Stimulated activated CD8-positive, alpha-beta memory T cell treated with anti-CD3 and anti-CD28 coated beads, Interleukin-4, amount 100 ng/mL, for 4 hours (primary cell): ENCODE data around the gene PSMC1.
"Not testable (repeated sequence)": the region's sequence is repeated elsewhere in the genome, so short reads cannot be mapped to it uniquely, and the experiment has no call there.

Experiments used
- DNase-seq, 2 donors: peaks; one replicate each; pipeline ENCODE4 v3.0.0-alpha.2; 2020; ENCODE audit warnings: low read depth in 2 of 2, low spot score in 1 of 2

The PSMC1 gene

DNA sequence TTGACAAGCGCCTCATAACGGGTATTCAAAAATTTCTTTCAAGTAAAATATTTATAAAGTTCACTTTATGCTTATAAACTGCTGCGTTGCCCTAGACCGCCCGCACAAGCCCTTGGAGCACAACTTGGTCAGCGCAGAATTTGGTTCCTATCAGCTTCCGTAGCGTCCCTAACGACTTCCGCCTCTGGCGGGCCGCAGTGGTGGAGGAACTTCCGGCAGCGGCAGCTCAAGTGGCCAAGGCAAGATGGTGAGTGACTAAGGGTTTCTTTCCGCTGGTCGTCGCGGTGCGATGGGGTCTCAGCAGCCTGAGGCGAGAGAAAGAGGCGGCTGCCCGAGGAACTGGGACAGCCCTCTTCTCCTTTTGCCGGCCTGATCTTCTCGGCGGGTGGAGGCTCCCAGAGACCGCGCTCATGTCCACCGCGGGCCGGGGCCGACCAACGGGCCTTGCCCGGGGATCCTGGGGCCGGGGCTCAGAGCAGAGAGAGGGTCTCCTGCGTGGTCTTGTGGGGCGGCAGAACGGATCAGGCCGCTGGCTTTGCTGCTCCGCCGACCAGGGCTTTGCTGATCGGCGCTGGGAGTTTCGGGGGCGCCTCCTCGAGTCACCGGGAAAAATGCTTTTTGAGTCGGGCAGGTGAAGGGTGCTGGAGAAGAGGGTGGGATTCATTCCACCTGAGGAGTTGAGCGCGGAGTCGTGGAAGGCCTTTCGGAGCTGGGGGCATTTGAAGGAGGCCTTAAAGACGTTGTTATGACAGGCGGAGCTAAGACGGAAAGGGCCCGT lies at the start of gene PSMC1:
Gene PSMC1 (plus strand): TSS at position 200 of the 778 bp plus-strand sequence. CDS start 45 bp downstream, at position 245.
- DNase-seq: peak; percentile 68 to 77

GRCh38 chr14:90213099-90213748 lies 43.1 kb upstream of the PSMC1 start:
- DNase-seq: no peak

DNA sequence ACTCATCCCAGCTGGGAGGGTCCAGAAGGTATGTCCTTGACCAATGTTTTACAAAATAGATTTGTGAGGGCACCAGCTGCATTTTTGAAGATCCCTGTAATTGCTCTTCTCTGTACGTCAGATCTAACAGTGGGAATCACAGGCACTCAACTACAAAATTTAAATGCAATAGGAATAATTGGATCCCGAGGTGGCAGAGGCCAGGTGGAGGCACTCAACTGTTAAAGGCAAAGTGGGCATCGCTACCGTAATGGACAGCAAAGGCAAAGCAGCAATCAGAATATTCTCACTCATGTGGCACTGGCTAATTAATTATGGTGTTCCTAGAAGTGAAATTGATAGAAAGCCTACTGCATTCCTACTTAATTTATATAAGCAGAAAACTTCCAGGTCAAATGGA lies 27.9 kb upstream of the PSMC1 start:
- DNase-seq: no peak

GRCh38 chr14:90229942-90230341 lies 26.4 kb upstream of the PSMC1 start:
- not testable (repeated sequence) for DNase-seq

DNA sequence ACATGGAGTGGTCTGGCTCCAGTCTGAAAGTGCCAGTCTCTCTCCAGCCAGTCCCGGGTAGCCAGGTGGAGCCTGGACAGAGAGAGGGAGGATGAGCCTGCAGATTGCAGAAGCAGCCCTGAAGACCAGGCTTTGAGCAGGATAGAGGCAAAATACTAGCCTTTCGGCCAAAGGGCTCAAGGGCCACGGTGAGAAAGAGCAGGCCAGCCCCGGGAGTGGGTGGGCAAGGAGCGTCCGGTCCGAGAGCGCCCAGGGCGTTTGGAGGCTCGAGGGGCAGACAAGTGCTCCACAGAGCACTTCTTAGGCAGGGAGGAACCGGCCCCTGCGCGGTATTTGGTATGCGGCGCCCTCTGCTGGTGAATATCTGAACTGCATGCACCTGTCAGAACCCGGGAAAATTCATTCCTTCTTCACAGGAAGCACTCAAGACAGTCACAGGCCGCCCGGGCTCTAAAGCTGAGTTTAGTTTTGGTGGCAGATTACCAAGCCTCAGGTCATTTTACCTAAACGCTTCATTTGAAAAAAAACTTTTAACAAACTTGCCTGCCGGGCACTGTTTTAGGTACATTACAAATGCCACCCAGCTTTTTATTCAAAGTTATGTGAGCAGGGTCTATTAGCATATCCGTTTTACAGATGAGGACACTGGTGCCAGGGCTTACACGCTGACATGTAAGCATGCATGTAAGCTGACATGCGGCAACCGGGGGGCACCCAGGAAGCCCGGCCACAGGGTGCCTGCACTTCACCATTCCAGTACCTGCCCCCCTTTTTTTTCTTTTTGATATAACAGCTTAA lies 21.0 kb upstream of the PSMC1 start:
- peak; percentile 21 to 38 for DNase-seq

DNA sequence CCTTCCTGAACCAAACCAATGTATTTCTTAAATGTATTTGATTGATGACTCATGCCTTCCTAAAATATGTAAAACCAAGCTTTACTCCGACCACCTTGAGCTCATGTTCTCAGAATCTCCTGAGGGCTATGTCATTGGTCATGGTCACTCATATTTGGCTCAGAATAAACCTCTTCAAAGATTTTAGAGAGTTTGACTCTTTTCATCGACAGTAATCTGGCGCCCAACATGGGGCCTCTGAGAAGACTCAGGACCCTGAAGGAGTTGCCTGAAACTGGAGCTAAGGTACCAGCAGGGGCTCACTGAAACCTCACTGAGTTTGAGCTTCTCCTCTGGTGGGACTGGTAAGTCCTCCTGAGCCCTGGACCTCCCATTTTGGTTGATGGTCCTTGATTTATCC lies 17.2 kb upstream of the PSMC1 start:
- DNase-seq: no peak

- DNase-seq: no peak
Measured at GRCh38 chr14:90242444-90242843, 13.9 kb upstream of the PSMC1 start.

DNA sequence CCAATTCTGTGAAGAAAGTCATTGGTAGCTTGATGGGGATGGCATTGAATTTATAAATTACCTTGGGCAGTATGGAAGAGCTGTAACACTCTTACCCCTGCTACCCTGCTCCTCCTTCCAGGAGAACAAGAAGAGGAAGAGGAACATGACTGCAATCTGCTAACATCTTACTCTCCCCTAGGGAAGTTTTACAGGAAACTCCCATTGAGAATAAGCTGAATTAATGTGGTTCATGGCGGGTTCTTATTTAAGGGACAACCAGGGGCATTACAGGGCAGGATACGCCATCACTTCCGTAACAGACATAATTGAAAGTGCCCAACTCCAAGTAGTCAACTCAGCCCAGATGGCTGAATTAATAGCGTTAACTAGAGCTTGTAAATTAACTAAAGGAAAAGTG lies 9.4 kb upstream of the PSMC1 start:
- no peak for DNase-seq

DNA sequence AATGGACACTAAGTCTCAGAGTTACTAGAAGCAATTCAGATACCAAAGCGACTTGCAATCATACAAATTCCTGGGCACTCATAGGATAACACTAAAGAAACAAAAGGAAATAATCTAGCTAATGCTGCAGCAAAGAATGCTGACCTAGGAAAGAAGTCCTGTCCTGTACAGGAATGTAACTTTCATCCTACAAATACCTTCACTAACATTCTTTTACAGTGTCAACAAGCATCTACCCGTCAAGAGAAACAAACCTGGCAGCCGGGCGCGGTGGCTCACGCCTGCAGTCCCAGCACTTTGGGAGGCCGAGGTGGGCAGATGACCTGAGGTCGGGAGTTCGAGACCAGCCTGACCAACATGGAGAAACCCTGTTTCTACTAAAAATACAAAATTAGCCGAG lies 8.9 kb upstream of the PSMC1 start:
- DNase-seq: not testable (repeated sequence)

- no peak for DNase-seq
Measured at GRCh38 chr14:90248594-90248993, 7.8 kb upstream of the PSMC1 start.

- no peak for DNase-seq
Measured at GRCh38 chr14:90253826-90254225, 2.5 kb upstream of the PSMC1 start.

DNA sequence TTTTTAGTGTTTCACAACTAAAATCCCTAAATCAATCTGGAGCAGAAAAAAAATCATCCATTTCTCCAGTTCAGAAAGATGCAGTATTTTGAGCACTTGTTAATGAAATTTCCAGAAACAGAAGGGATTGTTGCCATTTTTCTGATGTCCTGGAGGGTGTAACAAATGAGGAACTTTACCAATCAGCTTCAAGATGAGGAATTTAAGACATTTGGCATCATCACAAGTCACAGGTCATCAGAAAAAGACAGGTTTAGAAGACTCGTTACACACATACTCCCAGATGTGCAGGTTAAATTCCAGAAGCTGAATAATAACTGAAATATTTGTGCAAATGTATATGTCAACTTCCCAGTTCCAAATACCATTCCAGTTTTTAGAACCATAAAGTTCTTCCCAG lies 482 bp upstream of the PSMC1 start:
- DNase-seq: no peak

GRCh38 chr14:90263748-90264449 lies 7.5 kb downstream of the PSMC1 start:
- DNase-seq: no peak

DNA sequence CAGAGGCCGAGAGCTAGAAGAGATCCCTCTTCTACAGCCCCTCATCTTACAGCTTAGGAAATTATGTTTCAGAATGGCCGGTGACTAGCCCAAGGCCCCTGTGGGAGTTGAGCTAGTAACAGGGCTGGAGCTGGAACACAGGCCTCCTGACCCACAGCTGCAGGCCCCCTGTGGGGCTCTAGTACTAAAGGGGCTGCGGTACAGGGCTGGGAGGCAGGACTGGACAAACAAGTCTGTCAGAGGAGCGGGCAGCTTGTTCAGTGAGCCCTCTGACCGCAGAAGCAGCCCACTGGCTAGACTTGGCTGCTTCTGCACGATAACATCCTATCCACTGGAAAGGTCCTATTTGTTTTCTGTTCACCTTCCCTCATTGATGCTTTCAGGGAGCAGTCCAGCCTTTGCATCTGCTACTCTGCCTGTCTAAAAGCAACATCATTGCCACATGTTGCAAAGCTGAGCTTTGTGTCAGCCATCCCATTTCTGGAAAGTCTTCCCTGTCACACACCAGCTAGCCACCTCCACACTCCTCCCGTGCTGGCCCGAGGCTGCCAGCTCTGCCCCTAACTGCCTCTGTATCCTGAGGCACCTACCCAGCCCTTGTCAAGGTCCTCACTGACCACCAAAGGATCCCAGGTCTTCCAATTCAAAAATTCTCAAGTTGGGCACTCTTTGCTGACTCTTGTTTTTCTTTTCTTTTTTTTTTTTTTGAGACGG lies 10.2 kb downstream of the PSMC1 start:
- no peak for DNase-seq

DNA sequence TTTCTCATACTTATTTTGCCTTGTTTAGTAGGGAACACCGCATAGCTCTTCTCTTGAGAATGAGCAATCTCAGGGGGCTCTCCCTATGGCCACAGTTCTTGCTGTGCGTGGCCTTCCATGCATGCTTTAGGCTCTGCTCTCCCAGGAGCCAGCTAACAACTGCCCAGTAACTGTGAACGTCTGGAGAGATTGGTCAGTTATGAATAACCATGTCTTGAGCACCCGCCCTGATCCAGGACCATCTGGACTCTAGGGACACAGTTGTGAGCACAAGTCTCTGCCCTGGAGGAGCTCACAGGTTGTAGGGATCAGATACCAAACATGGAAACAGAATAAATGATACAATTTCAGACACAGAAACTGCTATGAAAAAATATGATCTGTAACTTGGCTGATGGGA lies 12.1 kb downstream of the PSMC1 start:
- DNase-seq: no peak

DNA sequence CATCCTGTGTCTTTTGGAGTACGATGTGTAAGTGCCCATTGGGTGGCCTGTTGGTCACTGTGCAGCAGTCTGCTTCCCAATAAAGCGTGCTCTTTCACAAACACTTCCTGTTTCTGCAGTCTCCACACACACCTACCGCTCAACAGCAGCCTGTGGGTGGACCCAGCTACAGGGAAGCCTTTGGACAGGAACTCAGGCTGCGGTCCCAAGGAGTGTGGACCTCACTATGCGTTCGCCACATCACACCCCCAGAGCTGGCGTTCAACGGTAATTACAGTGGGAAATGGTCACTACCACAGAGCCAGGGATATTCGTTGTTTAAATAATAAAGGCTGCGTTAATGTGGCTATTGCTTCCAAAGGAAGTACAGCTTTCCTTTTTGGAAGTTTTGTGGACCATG lies 16.2 kb downstream of the PSMC1 start:
- no peak for DNase-seq

- no peak for DNase-seq
Measured at GRCh38 chr14:90273532-90273931, 17.2 kb downstream of the PSMC1 start.

- DNase-seq: no peak
Measured at GRCh38 chr14:90274019-90274418, 17.7 kb downstream of the PSMC1 start.

DNA sequence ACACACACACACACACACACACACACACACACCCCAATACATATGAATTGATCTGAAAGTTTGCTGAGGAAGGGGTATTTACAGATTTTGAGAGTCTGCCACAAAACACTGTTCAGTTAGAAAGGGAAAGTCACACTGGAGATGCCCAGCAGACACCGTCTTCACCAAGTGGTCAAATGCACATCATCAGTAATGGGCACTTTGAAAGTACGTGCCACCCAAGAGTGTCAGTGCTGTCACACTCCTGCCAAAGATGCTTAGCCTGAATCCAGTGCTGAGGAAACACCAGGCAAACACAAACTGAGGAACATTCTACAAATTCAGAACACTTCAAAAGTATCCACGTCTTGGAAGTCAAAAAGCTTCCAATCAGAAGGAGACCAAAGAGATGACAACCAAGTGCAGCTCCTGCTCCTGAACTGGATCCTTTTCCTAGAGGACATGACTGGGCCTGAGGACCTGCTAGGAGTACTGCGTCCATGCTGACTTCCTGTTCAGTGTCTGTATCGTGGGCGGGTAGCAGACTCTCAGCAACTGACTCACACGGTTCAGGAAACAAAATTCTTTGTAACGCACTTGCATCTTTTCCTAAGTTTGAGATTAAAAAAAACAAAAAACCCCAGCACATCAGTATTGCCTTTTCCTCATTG lies 18.6 kb downstream of the PSMC1 start:
- no peak for DNase-seq

DNA sequence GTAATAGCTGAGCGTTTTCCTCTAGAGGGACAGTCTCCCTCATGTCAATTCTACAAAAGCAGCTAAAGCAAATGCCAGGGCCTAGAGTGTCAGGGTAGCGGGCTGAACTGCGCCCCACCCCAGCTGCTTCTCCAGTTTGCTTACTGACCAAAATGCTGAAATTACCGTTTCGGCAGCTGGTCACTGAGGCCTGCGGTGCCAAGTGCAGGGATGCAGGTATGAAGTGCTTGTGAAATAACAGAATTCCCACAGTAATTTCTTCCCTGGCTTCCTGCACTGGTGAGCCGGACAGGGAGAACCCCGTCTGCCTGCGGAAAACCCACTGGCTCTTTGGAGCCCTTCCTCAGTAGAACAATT lies 19.1 kb downstream of the PSMC1 start:
- no peak for DNase-seq
